HG02798 (cell line): ENCODE results near the gene PLXDC2.

Experiments used
- ATAC-seq: cut with Tn5 transposase; IDR thresholded peaks from one replicate; pipeline ENCODE4 v1.9.1; 2021; ENCODE audit warnings: mild to moderate bottlenecking; ENCODE audit not compliant: unreplicated experiment, poor library complexity

The PLXDC2 gene

GRCh38 chr10:19931894-19932590, 115.8 kb downstream of the PLXDC2 start:
- ATAC-seq = no peak

- no peak for ATAC-seq
Observed at GRCh38 chr10:19932806-19933371, 116.7 kb downstream of the PLXDC2 start.

GRCh38 chr10:19933772-19934171, 117.5 kb downstream of the PLXDC2 start:
- no peak for ATAC-seq

GRCh38 chr10:19935176-19935575, 118.9 kb downstream of the PLXDC2 start:
- ATAC-seq = no peak

GRCh38 chr10:19936289-19936688, 120.1 kb downstream of the PLXDC2 start:
- ATAC-seq = no peak

- no peak for ATAC-seq
Observed at GRCh38 chr10:19937989-19938388, 121.8 kb downstream of the PLXDC2 start.

- ATAC-seq = no peak
Observed at GRCh38 chr10:19941206-19941880, 125.1 kb downstream of the PLXDC2 start.

GRCh38 chr10:19944911-19945663, 128.9 kb downstream of the PLXDC2 start:
- ATAC-seq = no peak

GRCh38 chr10:19946245-19946644, 130.0 kb downstream of the PLXDC2 start:
- ATAC-seq = no peak

GRCh38 chr10:19946791-19947190, 130.6 kb downstream of the PLXDC2 start:
- ATAC-seq = peak; percentile 72

- ATAC-seq = peak; percentile 25
Observed at GRCh38 chr10:19947215-19947614, 131.0 kb downstream of the PLXDC2 start.

GRCh38 chr10:19947656-19948055, 131.4 kb downstream of the PLXDC2 start:
- peak; percentile 56 for ATAC-seq

GRCh38 chr10:19952224-19953010, 136.2 kb downstream of the PLXDC2 start:
- ATAC-seq = no peak

GRCh38 chr10:19954601-19955000, 138.4 kb downstream of the PLXDC2 start:
- ATAC-seq = no peak

GRCh38 chr10:19956516-19957032, 140.3 kb downstream of the PLXDC2 start:
- no peak for ATAC-seq

- peak; percentile 96 for ATAC-seq
Observed at GRCh38 chr10:19958787-19959186, 142.6 kb downstream of the PLXDC2 start.

- ATAC-seq = no peak
Observed at GRCh38 chr10:19961076-19962053, 145.1 kb downstream of the PLXDC2 start.

GRCh38 chr10:19964625-19965024, 148.4 kb downstream of the PLXDC2 start:
- ATAC-seq = no peak

GRCh38 chr10:19966751-19967150, 150.5 kb downstream of the PLXDC2 start:
- ATAC-seq = no peak
